Measurements from ENCODE around the gene HPRT1.

HPRT1 gene

GRCh38 chrX:134480061-134480460 is 20.1 kb downstream of the HPRT1 start:
- no peak for DNase-seq

- no peak for DNase-seq
Measured at GRCh38 chrX:134481339-134481738, 21.4 kb downstream of the HPRT1 start.

- DNase-seq: no peak
Measured at GRCh38 chrX:134482371-134482770, 22.4 kb downstream of the HPRT1 start.

- peak; percentile 27 for DNase-seq
Measured at GRCh38 chrX:134484039-134484438, 24.1 kb downstream of the HPRT1 start.

GRCh38 chrX:134501941-134502340 is 42.0 kb downstream of the HPRT1 start:
- DNase-seq: no peak

GRCh38 chrX:134502686-134503085 is 42.7 kb downstream of the HPRT1 start:
- DNase-seq: no peak

GRCh38 chrX:134512566-134512965 is 52.6 kb downstream of the HPRT1 start:
- DNase-seq: no peak

- DNase-seq: no peak
Measured at GRCh38 chrX:134513091-134513490, 53.1 kb downstream of the HPRT1 start.

GRCh38 chrX:134520860-134521390 is 61.0 kb downstream of the HPRT1 start:
- DNase-seq: peak; percentile 38

GRCh38 chrX:134524181-134524580 is 64.2 kb downstream of the HPRT1 start:
- DNase-seq: no peak

GRCh38 chrX:134525086-134525792 is 65.3 kb downstream of the HPRT1 start:
- no peak for DNase-seq

- no peak for DNase-seq
Measured at GRCh38 chrX:134526399-134526798, 66.4 kb downstream of the HPRT1 start.

GRCh38 chrX:134528960-134529359 is 69.0 kb downstream of the HPRT1 start:
- DNase-seq: no peak

GRCh38 chrX:134529481-134529880 is 69.5 kb downstream of the HPRT1 start:
- DNase-seq: no peak

GRCh38 chrX:134530845-134531244 is 70.9 kb downstream of the HPRT1 start:
- DNase-seq: no peak

- no peak for DNase-seq
Measured at GRCh38 chrX:134533352-134533751, 73.4 kb downstream of the HPRT1 start.

GRCh38 chrX:134533952-134534351 is 74.0 kb downstream of the HPRT1 start:
- DNase-seq: no peak

GRCh38 chrX:134537179-134537955 is 77.4 kb downstream of the HPRT1 start:
- no peak for DNase-seq

GRCh38 chrX:134538316-134538715 is 78.4 kb downstream of the HPRT1 start:
- DNase-seq: no peak

- no peak for DNase-seq
Measured at GRCh38 chrX:134541906-134542305, 81.9 kb downstream of the HPRT1 start.

- peak; percentile 66 for DNase-seq
Measured at GRCh38 chrX:134542485-134542884, 82.5 kb downstream of the HPRT1 start.

- DNase-seq: no peak
Measured at GRCh38 chrX:134543288-134543687, 83.3 kb downstream of the HPRT1 start.

- DNase-seq: no peak
Measured at GRCh38 chrX:134544135-134544512, 84.2 kb downstream of the HPRT1 start.

- no peak for DNase-seq
Measured at GRCh38 chrX:134544513-134545151, 84.7 kb downstream of the HPRT1 start.

Data from DMS153 (cell line).